ENCODE data around the gene SNW1.

- TF ChIP-seq MXI1 (conservative IDR thresholded peaks at IDR 0.05; ENCODE audit: poor library complexity, severe bottlenecking) (no peak), CTCF (IDR thresholded peaks at IDR 0.05; ENCODE audit: poor library complexity, severe bottlenecking) (no peak), EP300 (conservative IDR thresholded peaks at IDR 0.05; ENCODE audit: poor library complexity, severe bottlenecking) (no peak)
Measured at GRCh38 chr14:77738559-77739250, 22.3 kb downstream of the SNW1 start.

Measured in neural cell (in vitro differentiated cells).